Inflammatory macrophage treated with lipopolysaccharide for 4 hours (primary cell): Measurements from ENCODE around the gene PDE9A.

ENCODE experiments used
- DNase-seq: peaks from one replicate; pipeline ENCODE4 v3.0.0-alpha.2; 2020

The PDE9A gene

GRCh38 chr21:42809577-42810475 lies 156.4 kb downstream of the PDE9A start:
- DNase-seq = no peak

- no peak for DNase-seq
Observed at GRCh38 chr21:42811960-42812359, 158.5 kb downstream of the PDE9A start.

GRCh38 chr21:42812528-42813241 lies 159.3 kb downstream of the PDE9A start:
- peak; percentile 6 for DNase-seq

GRCh38 chr21:42815217-42815616 lies 161.8 kb downstream of the PDE9A start:
- no peak for DNase-seq

- DNase-seq = peak; percentile 42
Observed at GRCh38 chr21:42818328-42818749, 164.9 kb downstream of the PDE9A start.

GRCh38 chr21:42819861-42820615 lies 166.6 kb downstream of the PDE9A start:
- no peak for DNase-seq

GRCh38 chr21:42820616-42821465 lies 167.4 kb downstream of the PDE9A start:
- DNase-seq = no peak
